Osteocyte (in vitro differentiated cells): ENCODE data around the gene ZNF185. TPM values are rescaled to one million over a fixed set of nuclear protein-coding genes. Genes with fewer than 3 reads are reported as not detected.

ENCODE experiments used
- DNase-seq: peaks from one replicate; pipeline ENCODE4 v3.0.0; 2021; ENCODE audit warnings: mixed read lengths; ENCODE audit not compliant: unreplicated experiment; ENCODE audit errors: extremely low spot score
- H3K27ac Mint-ChIP-seq: one replicate; pipeline ENCODE4 v1.8.0; 2021; ENCODE audit warnings: mild to moderate bottlenecking, mixed read lengths; ENCODE audit not compliant: unreplicated experiment
- H3K27me3 Mint-ChIP-seq: one replicate; pipeline ENCODE4 v1.8.0; 2021; ENCODE audit warnings: mixed read lengths; ENCODE audit not compliant: unreplicated experiment
- H3K36me3 Mint-ChIP-seq: one replicate; pipeline ENCODE4 v1.8.0; 2021; ENCODE audit warnings: mixed read lengths; ENCODE audit not compliant: unreplicated experiment
- H3K4me1 Mint-ChIP-seq: one replicate; pipeline ENCODE4 v1.8.0; 2021; ENCODE audit warnings: mixed read lengths; ENCODE audit not compliant: unreplicated experiment
- H3K4me3 Mint-ChIP-seq: one replicate; pipeline ENCODE4 v1.8.0; 2021; ENCODE audit warnings: mild to moderate bottlenecking, moderate library complexity, mixed read lengths; ENCODE audit not compliant: unreplicated experiment
- H3K9me3 Mint-ChIP-seq: one replicate; pipeline ENCODE4 v1.8.0; 2021; ENCODE audit warnings: mixed read lengths; ENCODE audit not compliant: unreplicated experiment
- CTCF ChIP-seq: fragments of 200-600 bp; sonication (generic); IDR thresholded peaks from 2 replicates; pipeline ENCODE4 v1.5.0; 2021; ENCODE audit warnings: antibody characterized with exemption, mild to moderate bottlenecking, moderate library complexity
- total RNA-seq: library from RNA; stranded (reverse); gene quantifications from 2 replicates; pipeline ENCODE4 v1.2.1, GENCODE V29; 2021

Gene ZNF185
- total RNA-seq, 1 donor from 2014 or later, result 8.0 TPM

DNA sequence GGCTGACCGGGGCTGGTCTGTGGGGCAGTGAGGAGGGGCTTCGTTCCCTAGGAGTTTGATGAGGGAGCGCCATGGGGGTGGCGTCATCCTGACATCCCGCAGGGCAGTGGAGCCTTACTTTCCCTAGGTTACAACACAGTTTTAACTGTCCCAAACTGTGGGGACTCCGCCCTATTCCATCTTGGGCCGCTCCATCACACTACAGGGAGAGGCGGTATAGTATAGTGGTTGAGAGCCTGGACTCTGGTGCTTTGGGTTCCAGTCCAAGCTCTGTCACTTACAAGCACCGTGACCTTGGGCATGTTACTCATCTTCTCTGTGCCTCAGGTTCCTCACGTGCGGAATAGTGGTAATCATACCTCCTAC lies 44.2 kb downstream of the ZNF185 start:
- Mint-ChIP-seq H3K27ac (peak overlapping the region; percentile 11), H3K4me3 (peak overlapping the region; percentile 81), H3K27me3 (no peaks in the 10 kb centered on the region), H3K9me3 (peaks cover 6% of the 10 kb centered on the region), H3K36me3 (no peaks in the 10 kb centered on the region), H3K4me1 (peaks cover 12% of the 10 kb centered on the region)
- TF ChIP-seq CTCF, result no peak
- DNase-seq, result no peak

DNA sequence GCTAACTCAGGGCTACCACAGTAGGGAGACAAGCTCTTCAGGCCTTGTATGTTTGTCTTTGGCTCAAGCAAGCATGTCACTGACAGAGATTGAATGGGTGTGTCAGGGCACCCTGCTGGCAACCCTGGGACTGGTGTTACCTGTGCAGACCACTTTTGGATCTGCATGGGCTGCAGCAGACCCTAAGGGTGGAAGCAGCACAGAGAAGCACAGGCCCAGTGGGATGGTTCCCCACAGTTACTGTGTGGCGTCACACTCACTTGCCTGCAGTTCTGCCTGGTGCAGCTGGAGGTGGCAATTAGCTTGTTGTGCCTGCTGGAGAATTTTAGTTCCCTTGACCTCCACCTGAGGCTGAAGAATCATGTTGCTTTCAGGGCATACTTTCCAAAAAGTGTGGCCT lies 46.0 kb downstream of the ZNF185 start:
- no peak for TF ChIP-seq CTCF
- H3K4me3 Mint-ChIP-seq, result no peak overlapping the region
- H3K4me1 Mint-ChIP-seq, result peaks cover 12% of the 10 kb centered on the region
- no peaks in the 10 kb centered on the region for H3K36me3 Mint-ChIP-seq
- no peaks in the 10 kb centered on the region for H3K27me3 Mint-ChIP-seq
- peaks cover 6% of the 10 kb centered on the region for H3K9me3 Mint-ChIP-seq
- DNase-seq, result no peak
- no peak overlapping the region for H3K27ac Mint-ChIP-seq

GRCh38 chrX:152945021-152945979 lies 47.4 kb downstream of the ZNF185 start:
- Mint-ChIP-seq H3K27ac (no peak overlapping the region), H3K36me3 (no peaks in the 10 kb centered on the region), H3K27me3 (no peaks in the 10 kb centered on the region), H3K4me1 (peaks cover 12% of the 10 kb centered on the region), H3K4me3 (no peak overlapping the region), H3K9me3 (peaks cover 6% of the 10 kb centered on the region)
- no peak for DNase-seq
- no peak for TF ChIP-seq CTCF

GRCh38 chrX:152946681-152947080 lies 48.8 kb downstream of the ZNF185 start:
- no peak overlapping the region for H3K4me3 Mint-ChIP-seq
- H3K4me1 Mint-ChIP-seq, result peaks cover 9% of the 10 kb centered on the region
- no peaks in the 10 kb centered on the region for H3K36me3 Mint-ChIP-seq
- H3K9me3 Mint-ChIP-seq, result no peaks in the 10 kb centered on the region
- TF ChIP-seq CTCF, result no peak
- DNase-seq, result no peak
- H3K27me3 Mint-ChIP-seq, result no peaks in the 10 kb centered on the region
- no peak overlapping the region for H3K27ac Mint-ChIP-seq

Other genes starting within 250 kb of the ZNF185 start
- not detected in 2 replicates for gene MAGEA3, start 199.3 kb upstream of the ZNF185 start, total RNA-seq
- gene CSAG2, start 188.8 kb upstream of the ZNF185 start, total RNA-seq, result not detected in 2 replicates
- not detected in 2 replicates for gene MAGEA2B, start 183.4 kb upstream of the ZNF185 start, total RNA-seq
- not detected in 2 replicates for gene CSAG1, start 164.3 kb upstream of the ZNF185 start, total RNA-seq
- gene MAGEA12, start 164.3 kb upstream of the ZNF185 start, total RNA-seq, result not detected in 2 replicates
- not detected in 2 replicates for gene MAGEA2, start 144.2 kb upstream of the ZNF185 start, total RNA-seq
- not detected in 2 replicates for gene CSAG3, start 138.8 kb upstream of the ZNF185 start, total RNA-seq
- not detected in 2 replicates for gene MAGEA6, start 128.4 kb upstream of the ZNF185 start, total RNA-seq
- gene CETN2, start 67.3 kb upstream of the ZNF185 start, total RNA-seq, result 32.0 and 34.8 TPM in 2 replicates
- gene NSDHL, start 67.0 kb upstream of the ZNF185 start, total RNA-seq, result 14.1 and 14.7 TPM in 2 replicates
- gene PNMA5, start 96.0 kb downstream of the ZNF185 start, total RNA-seq, result not detected in 2 replicates
- not detected in 2 replicates for gene PNMA3, start 158.4 kb downstream of the ZNF185 start, total RNA-seq
- 1.5 and 1.6 TPM in 2 replicates for gene PNMA6A, start 174.4 kb downstream of the ZNF185 start, total RNA-seq